Sigmoid colon (tissue), 7 donors: Measurements from ENCODE around the gene KDM4F. TPM values are rescaled to one million over a fixed set of nuclear protein-coding genes. Genes with fewer than 3 reads are reported as not detected.

Experiments used
- DNase-seq: peaks from one replicate; pipeline ENCODE4 v3.0.0-alpha.2; 2019
- H3K27ac ChIP-seq, 4 donors: fragments of 200-600 bp; sonication (generic); one replicate each; pipeline ENCODE4 v1.5.1; 2016 to 2019; ENCODE audit warnings: mild to moderate bottlenecking in 1 of 4
- H3K27me3 ChIP-seq, 3 donors: fragments of 200-600 bp; sonication (generic); one replicate each; pipeline ENCODE4 v1.5.1; 2019; ENCODE audit warnings: mild to moderate bottlenecking in 1 of 3
- H3K36me3 ChIP-seq, 4 donors: fragments of 200-600 bp; sonication (generic); one replicate each; pipeline ENCODE4 v1.5.1; 2016 to 2019
- H3K4me1 ChIP-seq, 4 donors: fragments of 200-600 bp; sonication (generic); one replicate each; pipeline ENCODE4 v1.5.1; 2017 to 2019
- H3K4me3 ChIP-seq, 4 donors: fragments of 200-600 bp; sonication (generic); one replicate each; pipeline ENCODE4 v1.5.1; 2017 to 2019; ENCODE audit warnings: mild to moderate bottlenecking in 2 of 4, moderate library complexity in 1 of 4
- H3K9me3 ChIP-seq, 4 donors: fragments of 200-600 bp in 3 of 4; sonication (generic) in 3 of 4; one replicate each; pipeline versions ENCODE4 v1.5.1 to v1.6.1; 2013 to 2019
- CTCF ChIP-seq, 4 experiments: fragments of 450-650 bp in 3 of 4; fragments of 200-600 bp in 1 of 4; IDR thresholded peaks; one replicate each; pipeline ENCODE4 v1.5.1; 2016 to 2019; ENCODE audit warnings: antibody characterized with exemption in 4 of 4, mild to moderate bottlenecking in 3 of 4, moderate library complexity in 2 of 4
- EP300 ChIP-seq, 4 donors: sonication (generic); formaldehyde crosslinking; IDR thresholded peaks; one replicate each; pipeline ENCODE4 v1.6.1; 2017; ENCODE audit warnings: antibody characterized with exemption in 4 of 4
- POLR2A ChIP-seq, 2 donors: fragments of 450-650 bp; IDR thresholded peaks; one replicate each; pipeline ENCODE4 v1.6.1; 2016; ENCODE audit warnings: antibody characterized with exemption in 2 of 2, mild to moderate bottlenecking in 2 of 2, moderate library complexity in 2 of 2
- POLR2AphosphoS5 ChIP-seq, 4 donors: sonication (generic); formaldehyde crosslinking; IDR thresholded peaks; one replicate each; pipeline ENCODE4 v1.6.1; 2017; ENCODE audit warnings: antibody characterized with exemption in 4 of 4
- WGBS, 2 donors: extraction: QIAGEN DNeasy Blood & Tissue Kit; methylation state at CpG; one replicate each; pipeline ENCODE4 v1.1.7; 2013; 5-methylcytosine and 5-hydroxymethylcytosine counted together
- intact Hi-C: fragments of 100-400 bp; cut with DNase I; formaldehyde crosslinking; loops from one replicate; pipeline ENCODE4 v1.15.1; 2023
- polyA plus RNA-seq, 3 donors: library from polyadenylated mRNA; stranded (reverse); fragments of 200-250 nt; gene quantifications; one replicate each; pipeline ENCODE4 v1.2.3, GENCODE V29; 2013
- total RNA-seq, 4 donors: library from RNA; depleted of rRNA; stranded (reverse); fragments of >200 nt; gene quantifications; one replicate each; pipeline ENCODE4 v1.1.0, GENCODE V29; 2016
- donor health status: healthy with polysubstance abuse.
- donor health status: Bipolar disorder and iron deficiency.
- donor health status: healthy.

The KDM4F gene
- total and polyA plus RNA-seq, 7 donors = not detected

GRCh38 chr11:95072948-95073347, 23.7 kb downstream of the KDM4F start:
- Histone ChIP-seq H3K9me3 (no peaks in the 10 kb centered on the region), H3K27ac (no peak overlapping the region), H3K36me3 (no peaks in the 10 kb centered on the region), H3K27me3 (no peaks in the 10 kb centered on the region), H3K4me1 (peaks cover 0 to 23% (median 16%) of the 10 kb centered on the region in 4 donors), H3K4me3 (no peak overlapping the region)
- intact Hi-C loops = no loop called here
- TF ChIP-seq EP300 (IDR thresholded peaks at IDR 0.05) = no peak
- TF ChIP-seq CTCF (IDR thresholded peaks at IDR 0.05) = no peak
- no peak for TF ChIP-seq POLR2A (IDR thresholded peaks at IDR 0.05)
- no peak for TF ChIP-seq POLR2AphosphoS5 (IDR thresholded peaks at IDR 0.05)
- no peak for DNase-seq

GRCh38 chr11:95074792-95075563, 25.8 kb downstream of the KDM4F start:
- Histone ChIP-seq H3K4me3 (no peak overlapping the region), H3K4me1 (peaks cover 0 to 9% (median 3%) of the 10 kb centered on the region in 4 donors), H3K9me3 (no peaks in the 10 kb centered on the region), H3K36me3 (no peaks in the 10 kb centered on the region), H3K27ac (peak overlapping the region in 1 of 4 donors; percentile 27), H3K27me3 (no peaks in the 10 kb centered on the region)
- no peak for DNase-seq
- intact Hi-C loops = no loop called here
- WGBS, 2 donors = 20 to 50% methylated on average over 8 of the region's 8 CpGs
- TF ChIP-seq EP300 (IDR thresholded peaks at IDR 0.05) = no peak

- no peaks in the 10 kb centered on the region for H3K27me3 ChIP-seq
- 1 to 10% methylated on average over 1 of the region's 1 CpG for WGBS, 2 donors
- TF ChIP-seq POLR2AphosphoS5 (IDR thresholded peaks at IDR 0.05) (peak in 1 of 4 donors; percentile 14), POLR2A (IDR thresholded peaks at IDR 0.05) (no peak)
- no peaks in the 10 kb centered on the region for H3K9me3 ChIP-seq
- intact Hi-C loops = no loop called here
- no peak for DNase-seq
- no peak overlapping the region for H3K4me3 ChIP-seq
- peaks cover 0 to 8% (median 2%) of the 10 kb centered on the region in 4 donors for H3K4me1 ChIP-seq
- peak overlapping the region in 1 of 4 donors; percentile 31 for H3K27ac ChIP-seq
- no peaks in the 10 kb centered on the region for H3K36me3 ChIP-seq
Measured at GRCh38 chr11:95076416-95076815, 27.2 kb downstream of the KDM4F start.

- no peaks in the 10 kb centered on the region for H3K36me3 ChIP-seq
- H3K9me3 ChIP-seq = no peaks in the 10 kb centered on the region
- peaks cover 0 to 8% (median 2%) of the 10 kb centered on the region in 4 donors for H3K4me1 ChIP-seq
- no peaks in the 10 kb centered on the region for H3K27me3 ChIP-seq
- intact Hi-C loops = no loop called here
- no peak overlapping the region for H3K4me3 ChIP-seq
- H3K27ac ChIP-seq = no peak overlapping the region
- no peak for TF ChIP-seq POLR2AphosphoS5 (IDR thresholded peaks at IDR 0.05)
- no peak for TF ChIP-seq POLR2A (IDR thresholded peaks at IDR 0.05)
- no peak for TF ChIP-seq CTCF (IDR thresholded peaks at IDR 0.05)
- DNase-seq = no peak
Measured at GRCh38 chr11:95076981-95077380, 27.8 kb downstream of the KDM4F start.

- no peak overlapping the region for H3K27ac ChIP-seq
- TF ChIP-seq POLR2AphosphoS5 (IDR thresholded peaks at IDR 0.05) (no peak), POLR2A (IDR thresholded peaks at IDR 0.05) (no peak)
- intact Hi-C loops = no loop called here
Measured at GRCh38 chr11:95078526-95078925, 29.3 kb downstream of the KDM4F start.

GRCh38 chr11:95081010-95081409, 31.8 kb downstream of the KDM4F start:
- Histone ChIP-seq H3K4me3 (no peak overlapping the region), H3K27ac (peak overlapping the region in 2 of 4 donors; percentile 29 to 42), H3K27me3 (no peaks in the 10 kb centered on the region), H3K9me3 (no peaks in the 10 kb centered on the region), H3K4me1 (no peaks in the 10 kb centered on the region), H3K36me3 (no peaks in the 10 kb centered on the region)
- DNase-seq = no peak
- TF ChIP-seq POLR2AphosphoS5 (IDR thresholded peaks at IDR 0.05) (no peak), POLR2A (IDR thresholded peaks at IDR 0.05) (no peak), EP300 (IDR thresholded peaks at IDR 0.05) (no peak), CTCF (IDR thresholded peaks at IDR 0.05) (no peak)
- WGBS, 2 donors = 75% methylated on average over 5 of the region's 5 CpGs
- intact Hi-C loops = no loop called here

More at GRCh38 chr11:95078526-95078925, 29.3 kb downstream of the KDM4F start:
- DNase-seq = no peak
- no peaks in the 10 kb centered on the region for H3K36me3 ChIP-seq
- 52 to 73% methylated on average over 1 of the region's 1 CpG for WGBS, 2 donors
- H3K4me3 ChIP-seq = no peak overlapping the region
- peaks cover 0 to 8% (median 2%) of the 10 kb centered on the region in 4 donors for H3K4me1 ChIP-seq
- no peaks in the 10 kb centered on the region for H3K27me3 ChIP-seq
- H3K9me3 ChIP-seq = no peaks in the 10 kb centered on the region
